ENCODE data around the gene SLC27A4. TPM values are rescaled to one million over a fixed set of nuclear protein-coding genes. Genes with fewer than 3 reads are reported as not detected.
A peak's percentile ranks its signal among the peaks of the same experiment; 100 is the strongest.

Gene SLC27A4
- total and polyA plus RNA-seq, 10 of the 15 experiments (the other 5 are each of a cell fraction or from before 2014, with no cell fraction given): 0.13 to 14.0 (median 7.6) TPM

- peaks cover 7% of the 10 kb centered on the region for H3K4me1 ChIP-seq (ENCODE audit: control insufficient read depth, insufficient read depth, low read length)
- no peak overlapping the region for H3K4me2 ChIP-seq (ENCODE audit: control insufficient read depth, insufficient read depth)
- no peaks in the 10 kb centered on the region; a peak in 1 of 4 replicates for H3K36me3 ChIP-seq (ENCODE audit: control insufficient read depth in 2 of 2, insufficient read depth in 2 of 2, low read length in 1 of 2)
- peak overlapping the region; percentile 98 for H2AFZ ChIP-seq (ENCODE audit: control insufficient read depth, low read depth, low read length)
- H3K4me3 ChIP-seq: no peak overlapping the region
- no TSS peak for BruUV-seq (replicated peaks)
- H4K20me1 ChIP-seq (ENCODE audit: control insufficient read depth, insufficient read depth): no peaks in the 10 kb centered on the region
- 23% methylated on average over 3 of the region's 3 CpGs for WGBS (ENCODE audit: insufficient coverage, insufficient replicate concordance, low lambda C conversion rate, missing lambda C conversion rate)
- SMC1A ChIA-PET (ENCODE audit: uncharacterized antibody, unreplicated experiment): interaction anchor here (0.6 to 2.9 kb wide), 17 partner anchors 8 to 566 kb away, joined by 3 to 19 read pairs (median 3); partner anchors contain the start of genes GOLGA2, SWI5 and URM1
- H3K9ac ChIP-seq (ENCODE audit: control insufficient read depth, insufficient read depth, low read length): no peak overlapping the region; the same call in 1 of the 2 replicates
- DNase-seq (ENCODE audit: low read depth, low spot score): no peak
- H3K79me2 ChIP-seq (ENCODE audit: control insufficient read depth, insufficient read depth, low read length): no peaks in the 10 kb centered on the region
- no peak for FAIRE-seq
- H3K27me3 ChIP-seq (replicated peaks in 1 of 2; ENCODE audit: control insufficient read depth in 2 of 2, insufficient read depth in 2 of 2, low read length in 1 of 2): no peaks in the 10 kb centered on the region
- RAD21 ChIA-PET (ENCODE audit: unreplicated experiment): interaction anchor here (0.7 to 3.7 kb wide), 14 partner anchors 9 to 666 kb away, joined by 3 to 18 read pairs (median 4); partner anchors contain the start of genes GLE1, SH3GLB2, SPOUT1 and URM1
- no peak for ATAC-seq
- POLR2A ChIA-PET: interaction anchor here (0.6 to 1.3 kb wide), 5 partner anchors 8 to 192 kb away, joined by 3 to 9 read pairs (median 5); partner anchors contain the start of gene URM1
- in situ Hi-C loops (cut with MboI) (no loop called here), intact Hi-C loops (cut with micrococcal nuclease; ENCODE audit: unreplicated experiment) (loop anchor here (5.0 kb wide), 1 partner anchor 50 kb away; no protein-coding TSS in a partner anchor)
- CTCF ChIA-PET: interaction anchor here (0.5 to 4.4 kb wide), 43 partner anchors 9 to 780 kb away, joined by 3 to 61 read pairs (median 4); partner anchors contain the start of genes CERCAM, COQ4, TRUB2 and URM1
- no peaks in the 10 kb centered on the region for H3K9me3 ChIP-seq (replicated peaks; ENCODE audit: control insufficient read depth, insufficient read depth, low read length)
- TF ChIP-seq RBBP5 (conservative IDR thresholded peaks at IDR 0.05): no peak
- TF ChIP-seq, protein P1, sequence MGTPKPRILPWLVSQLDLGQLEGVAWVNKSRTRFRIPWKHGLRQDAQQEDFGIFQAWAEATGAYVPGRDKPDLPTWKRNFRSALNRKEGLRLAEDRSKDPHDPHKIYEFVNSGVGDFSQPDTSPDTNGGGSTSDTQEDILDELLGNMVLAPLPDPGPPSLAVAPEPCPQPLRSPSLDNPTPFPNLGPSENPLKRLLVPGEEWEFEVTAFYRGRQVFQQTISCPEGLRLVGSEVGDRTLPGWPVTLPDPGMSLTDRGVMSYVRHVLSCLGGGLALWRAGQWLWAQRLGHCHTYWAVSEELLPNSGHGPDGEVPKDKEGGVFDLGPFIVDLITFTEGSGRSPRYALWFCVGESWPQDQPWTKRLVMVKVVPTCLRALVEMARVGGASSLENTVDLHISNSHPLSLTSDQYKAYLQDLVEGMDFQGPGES (IDR thresholded peaks at IDR 0.05): no peak
- H3K27ac ChIP-seq (ENCODE audit: control insufficient read depth, insufficient read depth): no peak overlapping the region
These were observed 22.4 kb downstream of the SLC27A4 start for GRCh38 chr9:128362774-128363173.

GRCh38 chr9:128365525-128365924, 25.2 kb downstream of the SLC27A4 start:
- in situ Hi-C loops (cut with MboI) (no loop called here), intact Hi-C loops (cut with micrococcal nuclease; ENCODE audit: unreplicated experiment) (no loop called here)
- H3K27me3 ChIP-seq (replicated peaks in 1 of 2; ENCODE audit: control insufficient read depth in 2 of 2, insufficient read depth in 2 of 2, low read length in 1 of 2): no peaks in the 10 kb centered on the region
- no peak for ATAC-seq
- no peak overlapping the region for H3K4me3 ChIP-seq
- ChIA-PET POLR2A (no interaction called here), SMC1A (ENCODE audit: uncharacterized antibody, unreplicated experiment) (no interaction called here), RAD21 (ENCODE audit: unreplicated experiment) (no interaction called here), CTCF (interaction anchor here (2.3 kb wide), 1 partner anchor 54 kb away, joined by 8 read pairs; the partner anchor contains the start of gene CERCAM)
- FAIRE-seq: no peak
- H3K9ac ChIP-seq (ENCODE audit: control insufficient read depth, insufficient read depth, low read length): no peak overlapping the region
- peak overlapping the region; percentile 26; the same call in 1 of the 2 replicates for H3K4me2 ChIP-seq (ENCODE audit: control insufficient read depth, insufficient read depth)
- BruUV-seq (replicated peaks): no TSS peak
- peaks cover 7% of the 10 kb centered on the region for H3K4me1 ChIP-seq (ENCODE audit: control insufficient read depth, insufficient read depth, low read length)
- H3K27ac ChIP-seq (ENCODE audit: control insufficient read depth, insufficient read depth): no peak overlapping the region
- no peaks in the 10 kb centered on the region for H4K20me1 ChIP-seq (ENCODE audit: control insufficient read depth, insufficient read depth)
- no peak for DNase-seq (ENCODE audit: low read depth, low spot score)
- H3K9me3 ChIP-seq (replicated peaks; ENCODE audit: control insufficient read depth, insufficient read depth, low read length): no peaks in the 10 kb centered on the region
- H2AFZ ChIP-seq (ENCODE audit: control insufficient read depth, low read depth, low read length): peak overlapping the region; percentile 49; the same call in 1 of the 2 replicates
- no peaks in the 10 kb centered on the region for H3K36me3 ChIP-seq (ENCODE audit: control insufficient read depth in 2 of 2, insufficient read depth in 2 of 2, low read length in 1 of 2)
- WGBS (ENCODE audit: insufficient coverage, insufficient replicate concordance, low lambda C conversion rate, missing lambda C conversion rate): 11% methylated on average over 4 of the region's 4 CpGs
- H3K79me2 ChIP-seq (ENCODE audit: control insufficient read depth, insufficient read depth, low read length): no peaks in the 10 kb centered on the region
- no peak for TF ChIP-seq LARP7 (IDR thresholded peaks at IDR 0.05)
- TF ChIP-seq NFIC (IDR thresholded peaks at IDR 0.05; ENCODE audit: low read depth, low read length): no peak
- no peak for TF ChIP-seq SP1 (IDR thresholded peaks at IDR 0.05; ENCODE audit: low read depth, low read length)
- TF ChIP-seq EED (IDR thresholded peaks at IDR 0.05; ENCODE audit: low read depth): no peak
- TF ChIP-seq EZH2 (IDR thresholded peaks at IDR 0.05; ENCODE audit: borderline replicate concordance, control insufficient read depth, low read depth, low read length): no peak
- TF ChIP-seq STAT1 (conservative IDR thresholded peaks at IDR 0.05): no peak
- TF ChIP-seq CHD2 (IDR thresholded peaks at IDR 0.05; ENCODE audit: borderline replicate concordance, low read depth, low read length): no peak
- TF ChIP-seq RCOR1 (conservative IDR thresholded peaks at IDR 0.05; ENCODE audit: low read depth, low read length): no peak
- TF ChIP-seq NFYA (IDR thresholded peaks at IDR 0.05; ENCODE audit: borderline replicate concordance, low read depth, low read length): no peak
- no peak for TF ChIP-seq SIN3A (IDR thresholded peaks at IDR 0.05; ENCODE audit: low read depth, low read length)
- TF ChIP-seq ZNF687 (IDR thresholded peaks at IDR 0.05): no peak
- TF ChIP-seq SREBF2 (IDR thresholded peaks at IDR 0.05; ENCODE audit: low read length): no peak

Measured in GM12878 (cell line).